Gastrocnemius medialis (tissue), 4 donors: ENCODE measurements around the gene HRH2. TPM values are rescaled to one million over a fixed set of nuclear protein-coding genes. Genes with fewer than 3 reads are reported as not detected.

Experiments used
- ATAC-seq, 2 donors: fragments of 150-250 bp; one replicate each; pipeline ENCODE4 v1.9.1; 2016
- DNase-seq, 2 donors: peaks; one replicate each; pipeline ENCODE4 v3.0.0-alpha.2; 2019
- H3K27ac ChIP-seq, 4 donors: fragments of 200-600 bp; sonication (generic); 1 replicate in 1 of 4; 2 replicates in 3 of 4; pipeline ENCODE4 v1.5.1; 2016 to 2018; ENCODE audit warnings: mild to moderate bottlenecking in 2 of 4, moderate library complexity in 1 of 4
- H3K27me3 ChIP-seq, 3 donors: fragments of 200-600 bp; sonication (generic) in 2 of 3; 1 replicate in 1 of 3; 2 replicates in 2 of 3; pipeline versions ENCODE4 v1.5.1 to v1.6.0; 2016 to 2019; ENCODE audit warnings: mild to moderate bottlenecking in 1 of 3, moderate library complexity in 1 of 3
- H3K36me3 ChIP-seq, 2 donors: fragments of 200-600 bp; sonication (generic) in 1 of 2; one replicate each; pipeline ENCODE4 v1.5.1; 2017 to 2018
- H3K4me1 ChIP-seq, 2 donors: fragments of 200-600 bp; sonication (generic) in 1 of 2; one replicate each; pipeline ENCODE4 v1.5.1; 2016 to 2017; ENCODE audit warnings: mild to moderate bottlenecking in 2 of 2
- H3K4me3 ChIP-seq, 4 donors: fragments of 200-600 bp; sonication (generic) in 3 of 4; 1 replicate in 1 of 4; 2 replicates in 3 of 4; pipeline ENCODE4 v1.5.1; 2016 to 2019; ENCODE audit warnings: mild to moderate bottlenecking in 2 of 4
- H3K9me3 ChIP-seq, 3 donors: fragments of 200-600 bp; sonication (generic) in 2 of 3; 1 replicate in 1 of 3; 2 replicates in 2 of 3; pipeline ENCODE4 v1.5.1; 2016 to 2019
- CTCF ChIP-seq, 5 experiments: fragments of 450-650 bp in 3 of 5; fragments of 200-600 bp in 2 of 5; sonication (generic) in 2 of 5; IDR thresholded peaks in 4 of 5; conservative IDR thresholded peaks in 1 of 5; 1 replicate in 4 of 5; 2 replicates in 1 of 5; pipeline ENCODE4 v1.5.1; 2016 to 2019; ENCODE audit warnings: antibody characterized with exemption in 5 of 5, mild to moderate bottlenecking in 3 of 5, moderate library complexity in 3 of 5
- POLR2A ChIP-seq, 2 donors: fragments of 450-650 bp; IDR thresholded peaks; one replicate each; pipeline ENCODE4 v1.6.1; 2017; ENCODE audit warnings: antibody characterized with exemption in 2 of 2, mild to moderate bottlenecking in 2 of 2, moderate library complexity in 2 of 2
- in situ Hi-C, 4 donors: fragments of 200-750 bp; cut with MboI; loops; one replicate each; pipeline versions ENCODE4 v1.15.0 to v1.8.0; 2017; ENCODE audit warnings: low sequenced_read_pairs in 4 of 4
- intact Hi-C: fragments of 100-400 bp; cut with DNase I; formaldehyde crosslinking; loops from one replicate; pipeline ENCODE4 v1.15.1; 2023; ENCODE audit warnings: low total_unique reads
- total RNA-seq, 4 donors: library from RNA; depleted of rRNA; stranded (reverse); fragments of >200 nt; gene quantifications; one replicate each; pipeline versions ENCODE4 v1.1.0 to v1.2.3, GENCODE V29; 2016

Gene HRH2
- total RNA-seq, 4 donors from 2014 or later = 0.44 to 1.6 (median 0.76) TPM

- no peak for DNase-seq
- in situ Hi-C loops = no loop called here
- Histone ChIP-seq H3K27ac (no peak overlapping the region), H3K4me1 (no peaks in the 10 kb centered on the region), H3K9me3 (no peaks in the 10 kb centered on the region), H3K27me3 (no peaks in the 10 kb centered on the region), H3K4me3 (no peak overlapping the region), H3K36me3 (no peaks in the 10 kb centered on the region)
- TF ChIP-seq POLR2A (IDR thresholded peaks at IDR 0.05) (no peak), CTCF (IDR thresholded peaks at IDR 0.05 in 4 of 5, conservative IDR thresholded peaks at IDR 0.05 in 1 of 5) (no peak)
- intact Hi-C loops = no loop called here
- no peak for ATAC-seq
Measured at GRCh38 chr5:175620527-175620926, 37.3 kb upstream of the HRH2 start.

- intact Hi-C loops (no loop called here), in situ Hi-C loops (no loop called here)
- no peak overlapping the region for H3K4me3 ChIP-seq
- no peaks in the 10 kb centered on the region for H3K36me3 ChIP-seq
- no peaks in the 10 kb centered on the region for H3K27me3 ChIP-seq
- no peak overlapping the region for H3K27ac ChIP-seq
- no peaks in the 10 kb centered on the region for H3K9me3 ChIP-seq
- ATAC-seq (no peak), DNase-seq (no peak)
- no peak for TF ChIP-seq POLR2A (IDR thresholded peaks at IDR 0.05)
- TF ChIP-seq CTCF (IDR thresholded peaks at IDR 0.05 in 4 of 5, conservative IDR thresholded peaks at IDR 0.05 in 1 of 5) = no peak
- H3K4me1 ChIP-seq = no peaks in the 10 kb centered on the region
Measured at GRCh38 chr5:175621971-175622370, 35.9 kb upstream of the HRH2 start.

GRCh38 chr5:175623088-175623487 lies 34.8 kb upstream of the HRH2 start:
- TF ChIP-seq POLR2A (IDR thresholded peaks at IDR 0.05) = no peak
- TF ChIP-seq CTCF (IDR thresholded peaks at IDR 0.05 in 4 of 5, conservative IDR thresholded peaks at IDR 0.05 in 1 of 5) = no peak
- Histone ChIP-seq H3K4me1 (no peaks in the 10 kb centered on the region), H3K9me3 (no peaks in the 10 kb centered on the region), H3K27ac (no peak overlapping the region), H3K36me3 (no peaks in the 10 kb centered on the region), H3K4me3 (no peak overlapping the region), H3K27me3 (no peaks in the 10 kb centered on the region)
- in situ Hi-C loops = no loop called here
- no peak for DNase-seq
- intact Hi-C loops = no loop called here
- ATAC-seq = no peak

- intact Hi-C loops = no loop called here
Measured at GRCh38 chr5:175624316-175624715, 33.6 kb upstream of the HRH2 start.

More at GRCh38 chr5:175624316-175624715, 33.6 kb upstream of the HRH2 start:
- in situ Hi-C loops = no loop called here
- H3K4me3 ChIP-seq = no peak overlapping the region
- no peaks in the 10 kb centered on the region for H3K36me3 ChIP-seq
- TF ChIP-seq CTCF (IDR thresholded peaks at IDR 0.05 in 4 of 5, conservative IDR thresholded peaks at IDR 0.05 in 1 of 5) (no peak), POLR2A (IDR thresholded peaks at IDR 0.05) (no peak)
- H3K27ac ChIP-seq = no peak overlapping the region
- no peaks in the 10 kb centered on the region for H3K9me3 ChIP-seq
- H3K27me3 ChIP-seq = no peaks in the 10 kb centered on the region
- ATAC-seq (no peak), DNase-seq (no peak)
- H3K4me1 ChIP-seq = no peaks in the 10 kb centered on the region
